Upper lobe of right lung (tissue), 1 donor: Measurements from ENCODE around the gene JADE1. TPM values are rescaled to one million over a fixed set of nuclear protein-coding genes. Genes with fewer than 3 reads are reported as not detected.

Experiments
- ATAC-seq: fragments of 200-7000 bp; cut with Tn5 transposase; one replicate; pipeline ENCODE4 v1.9.1; 2020; ENCODE audit warnings: mild to moderate bottlenecking, moderate library complexity
- DNase-seq: peaks from one replicate; pipeline ENCODE4 v3.0.0-alpha.2; 2020
- H3K27ac ChIP-seq: fragments of 200-600 bp; one replicate; pipeline ENCODE4 v1.8.0; 2022
- H3K27me3 ChIP-seq: fragments of 200-600 bp; one replicate; pipeline ENCODE4 v1.8.0; 2022; ENCODE audit warnings: mild to moderate bottlenecking
- H3K36me3 ChIP-seq: fragments of 200-600 bp; one replicate; pipeline ENCODE4 v1.8.0; 2022
- H3K4me1 ChIP-seq: fragments of 200-600 bp; one replicate; pipeline ENCODE4 v1.8.0; 2022
- H3K4me3 ChIP-seq: fragments of 200-600 bp; one replicate; pipeline ENCODE4 v1.8.0; 2022; ENCODE audit warnings: mild to moderate bottlenecking
- H3K9me3 ChIP-seq: fragments of 200-600 bp; one replicate; pipeline ENCODE4 v1.8.0; 2022
- CTCF ChIP-seq: fragments of 200-600 bp; IDR thresholded peaks from one replicate; pipeline ENCODE4 v1.8.0; 2022; ENCODE audit warnings: antibody characterized with exemption
- intact Hi-C: fragments of 100-400 bp; cut with DNase I; formaldehyde crosslinking; loops from one replicate; pipeline ENCODE4 v1.11.0; 2022
- total RNA-seq: library from RNA; stranded (reverse); fragmentation: NEBNext Ultra II Directional; extraction: Animal tissue kit (Norgen Biotek cat#: 25700); gene quantifications from one replicate; pipeline ENCODE4 v1.2.1, GENCODE V29; 2021
- donor health status: DM: no; HTN: yes; CAD: no; lungs with severe emphysema.

JADE1 gene
- total RNA-seq, 1 donor from 2014 or later: 41.7 TPM

GRCh38 chr4:128837679-128838078, 28.2 kb downstream of the JADE1 start:
- peaks cover 15% of the 10 kb centered on the region for H3K36me3 ChIP-seq
- H3K9me3 ChIP-seq: no peaks in the 10 kb centered on the region
- H3K27me3 ChIP-seq: no peaks in the 10 kb centered on the region
- no peak for ATAC-seq
- no peak for TF ChIP-seq CTCF
- no peak overlapping the region for H3K4me3 ChIP-seq
- H3K4me1 ChIP-seq: peaks cover 15% of the 10 kb centered on the region
- no peak for DNase-seq
- no peak overlapping the region for H3K27ac ChIP-seq
- intact Hi-C loops: no loop called here

- Histone ChIP-seq H3K9me3 (no peaks in the 10 kb centered on the region), H3K4me1 (peaks cover 15% of the 10 kb centered on the region), H3K4me3 (no peak overlapping the region), H3K27ac (no peak overlapping the region), H3K27me3 (no peaks in the 10 kb centered on the region), H3K36me3 (peaks cover 20% of the 10 kb centered on the region)
- intact Hi-C loops: no loop called here
- TF ChIP-seq CTCF: no peak
- DNase-seq (no peak), ATAC-seq (no peak)
Measured at GRCh38 chr4:128840711-128841318, 31.3 kb downstream of the JADE1 start.

- TF ChIP-seq CTCF: no peak
Measured at GRCh38 chr4:128841402-128841801, 31.9 kb downstream of the JADE1 start.

GRCh38 chr4:128844931-128845330, 35.4 kb downstream of the JADE1 start:
- no peaks in the 10 kb centered on the region for H3K9me3 ChIP-seq
- H3K4me3 ChIP-seq: no peak overlapping the region
- peaks cover 60% of the 10 kb centered on the region for H3K36me3 ChIP-seq
- intact Hi-C loops: no loop called here
- no peak for TF ChIP-seq CTCF
- H3K4me1 ChIP-seq: peaks cover 14% of the 10 kb centered on the region
- DNase-seq (no peak), ATAC-seq (peak; percentile 64)
- no peak overlapping the region for H3K27ac ChIP-seq
- H3K27me3 ChIP-seq: no peaks in the 10 kb centered on the region

More at GRCh38 chr4:128841402-128841801, 31.9 kb downstream of the JADE1 start:
- Histone ChIP-seq H3K4me3 (no peak overlapping the region), H3K27me3 (no peaks in the 10 kb centered on the region), H3K36me3 (peaks cover 26% of the 10 kb centered on the region), H3K9me3 (no peaks in the 10 kb centered on the region), H3K27ac (no peak overlapping the region), H3K4me1 (peaks cover 14% of the 10 kb centered on the region)
- ATAC-seq (no peak), DNase-seq (no peak)
- intact Hi-C loops: no loop called here

- Histone ChIP-seq H3K36me3 (peaks cover 71% of the 10 kb centered on the region), H3K4me3 (no peak overlapping the region), H3K27me3 (no peaks in the 10 kb centered on the region), H3K9me3 (no peaks in the 10 kb centered on the region), H3K4me1 (peaks cover 9% of the 10 kb centered on the region), H3K27ac (no peak overlapping the region)
- DNase-seq (no peak), ATAC-seq (peak; percentile 43)
- no peak for TF ChIP-seq CTCF
- intact Hi-C loops: no loop called here
Measured at GRCh38 chr4:128846063-128846462, 36.6 kb downstream of the JADE1 start.
